ENCODE data around the gene SPOCD1.

SPOCD1 gene

GRCh38 chr1:31758823-31759222 is 57.0 kb downstream of the SPOCD1 start:
- H3K27me3 Mint-ChIP-seq (ENCODE audit: low read depth): peaks cover 42% of the 10 kb centered on the region
- H3K36me3 Mint-ChIP-seq (ENCODE audit: low read depth): no peaks in the 10 kb centered on the region
- H3K4me3 Mint-ChIP-seq: no peak overlapping the region
- peaks cover 18% of the 10 kb centered on the region for H3K4me1 Mint-ChIP-seq (ENCODE audit: low read depth)
- no peaks in the 10 kb centered on the region for H3K9me3 Mint-ChIP-seq
- H3K27ac Mint-ChIP-seq: no peak overlapping the region

GRCh38 chr1:31757989-31758388 is 57.8 kb downstream of the SPOCD1 start:
- H3K27me3 Mint-ChIP-seq (ENCODE audit: low read depth): peaks cover 35% of the 10 kb centered on the region
- H3K4me1 Mint-ChIP-seq (ENCODE audit: low read depth): peaks cover 14% of the 10 kb centered on the region
- H3K36me3 Mint-ChIP-seq (ENCODE audit: low read depth): no peaks in the 10 kb centered on the region
- no peak overlapping the region for H3K4me3 Mint-ChIP-seq
- no peaks in the 10 kb centered on the region for H3K9me3 Mint-ChIP-seq
- H3K27ac Mint-ChIP-seq: no peak overlapping the region

GRCh38 chr1:31757204-31757679 is 58.6 kb downstream of the SPOCD1 start:
- no peak overlapping the region for H3K27ac Mint-ChIP-seq
- peaks cover 33% of the 10 kb centered on the region for H3K27me3 Mint-ChIP-seq (ENCODE audit: low read depth)
- no peak overlapping the region for H3K4me3 Mint-ChIP-seq
- no peaks in the 10 kb centered on the region for H3K36me3 Mint-ChIP-seq (ENCODE audit: low read depth)
- no peaks in the 10 kb centered on the region for H3K9me3 Mint-ChIP-seq
- H3K4me1 Mint-ChIP-seq (ENCODE audit: low read depth): peaks cover 13% of the 10 kb centered on the region

GRCh38 chr1:31756578-31756977 is 59.2 kb downstream of the SPOCD1 start:
- Mint-ChIP-seq H3K27me3 (ENCODE audit: low read depth) (peaks cover 29% of the 10 kb centered on the region), H3K4me1 (ENCODE audit: low read depth) (peaks cover 12% of the 10 kb centered on the region), H3K9me3 (no peaks in the 10 kb centered on the region), H3K36me3 (ENCODE audit: low read depth) (no peaks in the 10 kb centered on the region), H3K27ac (no peak overlapping the region), H3K4me3 (no peak overlapping the region)

- H3K9me3 Mint-ChIP-seq: no peaks in the 10 kb centered on the region
- H3K27ac Mint-ChIP-seq: no peak overlapping the region
- H3K4me1 Mint-ChIP-seq (ENCODE audit: low read depth): peaks cover 10% of the 10 kb centered on the region
- no peak overlapping the region for H3K4me3 Mint-ChIP-seq
- peaks cover 26% of the 10 kb centered on the region for H3K27me3 Mint-ChIP-seq (ENCODE audit: low read depth)
- H3K36me3 Mint-ChIP-seq (ENCODE audit: low read depth): no peaks in the 10 kb centered on the region
Measured at GRCh38 chr1:31755850-31756492, 59.9 kb downstream of the SPOCD1 start.

- Mint-ChIP-seq H3K4me3 (no peak overlapping the region), H3K27me3 (ENCODE audit: low read depth) (peaks cover 26% of the 10 kb centered on the region), H3K36me3 (ENCODE audit: low read depth) (no peaks in the 10 kb centered on the region), H3K9me3 (no peaks in the 10 kb centered on the region), H3K27ac (no peak overlapping the region), H3K4me1 (ENCODE audit: low read depth) (peaks cover 12% of the 10 kb centered on the region)
Measured at GRCh38 chr1:31755197-31755611, 60.6 kb downstream of the SPOCD1 start.

- H3K9me3 Mint-ChIP-seq: no peaks in the 10 kb centered on the region
- H3K27me3 Mint-ChIP-seq (ENCODE audit: low read depth): peaks cover 24% of the 10 kb centered on the region
- H3K36me3 Mint-ChIP-seq (ENCODE audit: low read depth): no peaks in the 10 kb centered on the region
- peaks cover 11% of the 10 kb centered on the region for H3K4me1 Mint-ChIP-seq (ENCODE audit: low read depth)
- H3K4me3 Mint-ChIP-seq: no peak overlapping the region
- no peak overlapping the region for H3K27ac Mint-ChIP-seq
Measured at GRCh38 chr1:31754397-31754796, 61.4 kb downstream of the SPOCD1 start.

GRCh38 chr1:31753707-31754349 is 62.0 kb downstream of the SPOCD1 start:
- peaks cover 11% of the 10 kb centered on the region for H3K4me1 Mint-ChIP-seq (ENCODE audit: low read depth)
- no peaks in the 10 kb centered on the region for H3K9me3 Mint-ChIP-seq
- no peak overlapping the region for H3K27ac Mint-ChIP-seq
- H3K4me3 Mint-ChIP-seq: no peak overlapping the region
- no peaks in the 10 kb centered on the region for H3K36me3 Mint-ChIP-seq (ENCODE audit: low read depth)
- peaks cover 24% of the 10 kb centered on the region for H3K27me3 Mint-ChIP-seq (ENCODE audit: low read depth)

GRCh38 chr1:31752952-31753475 is 62.8 kb downstream of the SPOCD1 start:
- no peaks in the 10 kb centered on the region for H3K36me3 Mint-ChIP-seq (ENCODE audit: low read depth)
- peaks cover 24% of the 10 kb centered on the region for H3K27me3 Mint-ChIP-seq (ENCODE audit: low read depth)
- no peaks in the 10 kb centered on the region for H3K9me3 Mint-ChIP-seq
- H3K4me1 Mint-ChIP-seq (ENCODE audit: low read depth): peaks cover 11% of the 10 kb centered on the region
- H3K4me3 Mint-ChIP-seq: no peak overlapping the region
- H3K27ac Mint-ChIP-seq: no peak overlapping the region

- Mint-ChIP-seq H3K9me3 (no peaks in the 10 kb centered on the region), H3K27ac (no peak overlapping the region), H3K4me1 (ENCODE audit: low read depth) (peaks cover 12% of the 10 kb centered on the region), H3K4me3 (no peak overlapping the region), H3K27me3 (ENCODE audit: low read depth) (peaks cover 28% of the 10 kb centered on the region), H3K36me3 (ENCODE audit: low read depth) (no peaks in the 10 kb centered on the region)
Measured at GRCh38 chr1:31752258-31752657, 63.6 kb downstream of the SPOCD1 start.

- H3K27ac Mint-ChIP-seq: no peak overlapping the region
- no peaks in the 10 kb centered on the region for H3K36me3 Mint-ChIP-seq (ENCODE audit: low read depth)
- no peak overlapping the region for H3K4me3 Mint-ChIP-seq
- H3K9me3 Mint-ChIP-seq: no peaks in the 10 kb centered on the region
- peaks cover 12% of the 10 kb centered on the region for H3K4me1 Mint-ChIP-seq (ENCODE audit: low read depth)
- H3K27me3 Mint-ChIP-seq (ENCODE audit: low read depth): peaks cover 29% of the 10 kb centered on the region
Measured at GRCh38 chr1:31751822-31752241, 64.0 kb downstream of the SPOCD1 start.

- no peaks in the 10 kb centered on the region for H3K9me3 Mint-ChIP-seq
- peaks cover 29% of the 10 kb centered on the region for H3K27me3 Mint-ChIP-seq (ENCODE audit: low read depth)
- peaks cover 12% of the 10 kb centered on the region for H3K4me1 Mint-ChIP-seq (ENCODE audit: low read depth)
- no peak overlapping the region for H3K27ac Mint-ChIP-seq
- no peaks in the 10 kb centered on the region for H3K36me3 Mint-ChIP-seq (ENCODE audit: low read depth)
- H3K4me3 Mint-ChIP-seq: no peak overlapping the region
Measured at GRCh38 chr1:31750858-31751510, 64.8 kb downstream of the SPOCD1 start.

- Mint-ChIP-seq H3K27me3 (ENCODE audit: low read depth) (peaks cover 29% of the 10 kb centered on the region), H3K27ac (no peak overlapping the region), H3K4me3 (no peak overlapping the region), H3K9me3 (no peaks in the 10 kb centered on the region), H3K4me1 (ENCODE audit: low read depth) (peaks cover 12% of the 10 kb centered on the region), H3K36me3 (ENCODE audit: low read depth) (no peaks in the 10 kb centered on the region)
Measured at GRCh38 chr1:31749785-31750735, 65.8 kb downstream of the SPOCD1 start.

GRCh38 chr1:31748365-31748764 is 67.5 kb downstream of the SPOCD1 start:
- H3K4me3 Mint-ChIP-seq: no peak overlapping the region
- no peaks in the 10 kb centered on the region for H3K9me3 Mint-ChIP-seq
- no peak overlapping the region for H3K27ac Mint-ChIP-seq
- peaks cover 12% of the 10 kb centered on the region for H3K4me1 Mint-ChIP-seq (ENCODE audit: low read depth)
- H3K36me3 Mint-ChIP-seq (ENCODE audit: low read depth): no peaks in the 10 kb centered on the region
- peaks cover 29% of the 10 kb centered on the region for H3K27me3 Mint-ChIP-seq (ENCODE audit: low read depth)

Data from T-helper 1 cell treated with Interleukin-12 subunit alpha and Interleukin-12 subunit beta and Interleukin-4 antibody, amounts not matched to agents 30 μg/mL and 1 μg/mL, for 36 hours (primary cell).